HCT116 (cell line): ENCODE measurements around the gene JPH3.

ENCODE experiments used
- EGR1 ChIP-seq: IDR thresholded peaks from 2 replicates; pipeline ENCODE4 v1.6.1; 2012; ENCODE audit warnings: low read depth
- EZH2 ChIP-seq: fragments of 200-600 bp; sonication (generic); IDR thresholded peaks from 2 replicates; pipeline ENCODE4 v1.6.1; 2017; ENCODE audit warnings: antibody characterized with exemption, mixed run types
- EZH2phosphoT487 ChIP-seq: fragments of 200-600 bp; IDR thresholded peaks from 2 replicates; pipeline ENCODE4 v1.6.1; 2018; ENCODE audit warnings: antibody characterized with exemption, borderline replicate concordance
- JUND ChIP-seq: IDR thresholded peaks from 2 replicates; pipeline ENCODE4 v1.6.1; 2012
- POLR2A ChIP-seq: IDR thresholded peaks from 2 replicates; pipeline ENCODE4 v1.7.0; 2011; ENCODE audit warnings: borderline replicate concordance; ENCODE audit not compliant: insufficient read depth, insufficient read length; ENCODE audit errors: extremely low read depth
- RAD21 ChIP-seq: IDR thresholded peaks from 2 replicates; pipeline ENCODE4 v1.6.1; 2012; ENCODE audit warnings: low read depth, mild to moderate bottlenecking
- SIN3A ChIP-seq: IDR thresholded peaks from 2 replicates; pipeline ENCODE4 v1.6.1; 2012; ENCODE audit warnings: low read depth
- SP1 ChIP-seq: IDR thresholded peaks from 2 replicates; pipeline ENCODE4 v1.6.1; 2012; ENCODE audit warnings: low read depth
- TCF7L2 ChIP-seq: IDR thresholded peaks from 2 replicates; pipeline ENCODE4 v1.7.0; 2011; ENCODE audit warnings: borderline replicate concordance, inconsistent platforms; ENCODE audit not compliant: insufficient read depth, insufficient read length; ENCODE audit errors: extremely low read depth
- ZFX ChIP-seq: fragments of 450-650 bp; IDR thresholded peaks from 2 replicates; pipeline ENCODE4 v1.6.1; 2017
- TF ChIP-seq, protein P1 (sequence below), 3 experiments: fragments of 200-600 bp in 1 of 3; sonication (generic) in 1 of 3; IDR thresholded peaks in 2 of 3; conservative IDR thresholded peaks in 1 of 3; 2 replicates each; pipeline ENCODE4 v1.5.1; 2012 to 2017; ENCODE audit warnings: low read depth in 2 of 3, low read length in 2 of 3, antibody characterized with exemption in 1 of 3, borderline replicate concordance in 1 of 3, control low read depth in 1 of 3, mild to moderate bottlenecking in 1 of 3, mixed read lengths in 1 of 3, mixed run types in 1 of 3, moderate library complexity in 1 of 3; ENCODE audit not compliant: insufficient read depth in 1 of 3
- TF ChIP-seq, protein P2 (sequence below): IDR thresholded peaks from 2 replicates; pipeline ENCODE4 v1.6.1; 2012
- TF ChIP-seq, protein P3 (sequence below): IDR thresholded peaks from 2 replicates; pipeline ENCODE4 v1.6.1; 2012; ENCODE audit warnings: low read depth

DNA sequence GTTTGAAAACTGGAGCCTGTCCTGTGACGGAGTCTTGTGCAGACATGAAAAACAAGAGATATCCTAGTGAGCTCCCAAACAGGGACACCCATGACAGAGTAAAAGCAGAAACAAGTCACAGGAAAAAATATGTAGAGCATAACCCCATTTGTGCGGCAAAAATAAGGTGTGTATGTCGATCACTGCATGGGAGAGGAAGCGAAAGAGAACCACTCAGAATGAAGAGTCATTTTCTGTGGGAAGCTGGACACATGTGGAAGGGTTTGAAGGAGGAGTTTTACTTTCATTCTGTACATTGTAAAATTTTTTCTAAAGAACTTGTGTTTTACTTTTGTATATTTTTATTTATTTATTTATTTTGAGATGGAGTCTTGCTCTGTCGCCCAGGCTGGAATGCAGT lies 72.1 kb downstream of the JPH3 start:
- TF ChIP-seq, protein P1, sequence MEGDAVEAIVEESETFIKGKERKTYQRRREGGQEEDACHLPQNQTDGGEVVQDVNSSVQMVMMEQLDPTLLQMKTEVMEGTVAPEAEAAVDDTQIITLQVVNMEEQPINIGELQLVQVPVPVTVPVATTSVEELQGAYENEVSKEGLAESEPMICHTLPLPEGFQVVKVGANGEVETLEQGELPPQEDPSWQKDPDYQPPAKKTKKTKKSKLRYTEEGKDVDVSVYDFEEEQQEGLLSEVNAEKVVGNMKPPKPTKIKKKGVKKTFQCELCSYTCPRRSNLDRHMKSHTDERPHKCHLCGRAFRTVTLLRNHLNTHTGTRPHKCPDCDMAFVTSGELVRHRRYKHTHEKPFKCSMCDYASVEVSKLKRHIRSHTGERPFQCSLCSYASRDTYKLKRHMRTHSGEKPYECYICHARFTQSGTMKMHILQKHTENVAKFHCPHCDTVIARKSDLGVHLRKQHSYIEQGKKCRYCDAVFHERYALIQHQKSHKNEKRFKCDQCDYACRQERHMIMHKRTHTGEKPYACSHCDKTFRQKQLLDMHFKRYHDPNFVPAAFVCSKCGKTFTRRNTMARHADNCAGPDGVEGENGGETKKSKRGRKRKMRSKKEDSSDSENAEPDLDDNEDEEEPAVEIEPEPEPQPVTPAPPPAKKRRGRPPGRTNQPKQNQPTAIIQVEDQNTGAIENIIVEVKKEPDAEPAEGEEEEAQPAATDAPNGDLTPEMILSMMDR (IDR thresholded peaks at IDR 0.05 in 2 of 3, conservative IDR thresholded peaks at IDR 0.05 in 1 of 3; ENCODE audit: borderline replicate concordance in 1 of 3, insufficient read depth in 1 of 3, low read depth in 2 of 3, low read length in 2 of 3), result no peak
- TF ChIP-seq POLR2A (no peak), TCF7L2 (no peak), RAD21 (no peak), JUND (no peak), EZH2 (no peak), ZFX (no peak), EZH2phosphoT487 (no peak), SP1 (no peak), SIN3A (no peak), EGR1 (no peak)
- TF ChIP-seq, protein P2, sequence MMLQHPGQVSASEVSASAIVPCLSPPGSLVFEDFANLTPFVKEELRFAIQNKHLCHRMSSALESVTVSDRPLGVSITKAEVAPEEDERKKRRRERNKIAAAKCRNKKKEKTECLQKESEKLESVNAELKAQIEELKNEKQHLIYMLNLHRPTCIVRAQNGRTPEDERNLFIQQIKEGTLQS, result no peak
- TF ChIP-seq, protein P3, sequence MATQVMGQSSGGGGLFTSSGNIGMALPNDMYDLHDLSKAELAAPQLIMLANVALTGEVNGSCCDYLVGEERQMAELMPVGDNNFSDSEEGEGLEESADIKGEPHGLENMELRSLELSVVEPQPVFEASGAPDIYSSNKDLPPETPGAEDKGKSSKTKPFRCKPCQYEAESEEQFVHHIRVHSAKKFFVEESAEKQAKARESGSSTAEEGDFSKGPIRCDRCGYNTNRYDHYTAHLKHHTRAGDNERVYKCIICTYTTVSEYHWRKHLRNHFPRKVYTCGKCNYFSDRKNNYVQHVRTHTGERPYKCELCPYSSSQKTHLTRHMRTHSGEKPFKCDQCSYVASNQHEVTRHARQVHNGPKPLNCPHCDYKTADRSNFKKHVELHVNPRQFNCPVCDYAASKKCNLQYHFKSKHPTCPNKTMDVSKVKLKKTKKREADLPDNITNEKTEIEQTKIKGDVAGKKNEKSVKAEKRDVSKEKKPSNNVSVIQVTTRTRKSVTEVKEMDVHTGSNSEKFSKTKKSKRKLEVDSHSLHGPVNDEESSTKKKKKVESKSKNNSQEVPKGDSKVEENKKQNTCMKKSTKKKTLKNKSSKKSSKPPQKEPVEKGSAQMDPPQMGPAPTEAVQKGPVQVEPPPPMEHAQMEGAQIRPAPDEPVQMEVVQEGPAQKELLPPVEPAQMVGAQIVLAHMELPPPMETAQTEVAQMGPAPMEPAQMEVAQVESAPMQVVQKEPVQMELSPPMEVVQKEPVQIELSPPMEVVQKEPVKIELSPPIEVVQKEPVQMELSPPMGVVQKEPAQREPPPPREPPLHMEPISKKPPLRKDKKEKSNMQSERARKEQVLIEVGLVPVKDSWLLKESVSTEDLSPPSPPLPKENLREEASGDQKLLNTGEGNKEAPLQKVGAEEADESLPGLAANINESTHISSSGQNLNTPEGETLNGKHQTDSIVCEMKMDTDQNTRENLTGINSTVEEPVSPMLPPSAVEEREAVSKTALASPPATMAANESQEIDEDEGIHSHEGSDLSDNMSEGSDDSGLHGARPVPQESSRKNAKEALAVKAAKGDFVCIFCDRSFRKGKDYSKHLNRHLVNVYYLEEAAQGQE, result no peak
